ENCODE measurements around the gene IVL. TPM values are rescaled to one million over a fixed set of nuclear protein-coding genes. Genes with fewer than 3 reads are reported as not detected.

IVL gene
- total RNA-seq, 1 donor from 2014 or later = 169 TPM

DNA sequence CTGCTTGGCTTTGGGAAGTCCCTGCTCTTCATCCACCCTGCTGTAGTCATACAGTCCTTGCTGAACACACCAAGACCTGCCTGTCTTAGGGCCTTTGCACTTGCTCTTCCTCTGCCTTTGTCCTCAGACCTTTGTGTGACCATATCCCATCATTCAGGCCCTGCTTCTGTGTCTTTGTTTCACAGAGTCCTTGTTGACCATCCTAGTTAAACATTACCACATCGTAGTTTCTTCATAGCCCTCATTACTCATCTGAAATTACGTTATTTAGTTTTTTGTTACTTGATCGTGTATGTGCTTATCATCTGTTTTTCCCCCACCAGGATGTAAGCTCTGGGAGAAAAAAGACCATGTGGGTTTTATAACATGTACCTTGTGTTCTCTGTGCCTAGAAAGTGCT lies 20.3 kb downstream of the IVL start:
- no peaks in the 10 kb centered on the region for H3K27me3 ChIP-seq
- intact Hi-C loops (cut with DNase I) = no loop called here
- no peak for TF ChIP-seq POLR2AphosphoS5 (IDR thresholded peaks at IDR 0.05; ENCODE audit: insufficient read depth in 1 of 2, low read depth in 1 of 2)
- no peak for TF ChIP-seq POLR2A (IDR thresholded peaks at IDR 0.05)
- TF ChIP-seq, protein P1, sequence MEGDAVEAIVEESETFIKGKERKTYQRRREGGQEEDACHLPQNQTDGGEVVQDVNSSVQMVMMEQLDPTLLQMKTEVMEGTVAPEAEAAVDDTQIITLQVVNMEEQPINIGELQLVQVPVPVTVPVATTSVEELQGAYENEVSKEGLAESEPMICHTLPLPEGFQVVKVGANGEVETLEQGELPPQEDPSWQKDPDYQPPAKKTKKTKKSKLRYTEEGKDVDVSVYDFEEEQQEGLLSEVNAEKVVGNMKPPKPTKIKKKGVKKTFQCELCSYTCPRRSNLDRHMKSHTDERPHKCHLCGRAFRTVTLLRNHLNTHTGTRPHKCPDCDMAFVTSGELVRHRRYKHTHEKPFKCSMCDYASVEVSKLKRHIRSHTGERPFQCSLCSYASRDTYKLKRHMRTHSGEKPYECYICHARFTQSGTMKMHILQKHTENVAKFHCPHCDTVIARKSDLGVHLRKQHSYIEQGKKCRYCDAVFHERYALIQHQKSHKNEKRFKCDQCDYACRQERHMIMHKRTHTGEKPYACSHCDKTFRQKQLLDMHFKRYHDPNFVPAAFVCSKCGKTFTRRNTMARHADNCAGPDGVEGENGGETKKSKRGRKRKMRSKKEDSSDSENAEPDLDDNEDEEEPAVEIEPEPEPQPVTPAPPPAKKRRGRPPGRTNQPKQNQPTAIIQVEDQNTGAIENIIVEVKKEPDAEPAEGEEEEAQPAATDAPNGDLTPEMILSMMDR (IDR thresholded peaks at IDR 0.05) = no peak
- no peaks in the 10 kb centered on the region for H3K36me3 ChIP-seq
- no peaks in the 10 kb centered on the region for H3K4me1 ChIP-seq
- no peak for DNase-seq (ENCODE audit: extremely low spot score in 2 of 2)
- H3K9me3 ChIP-seq = no peaks in the 10 kb centered on the region
- no peak overlapping the region for H3K27ac ChIP-seq
- no peak overlapping the region for H3K4me3 ChIP-seq

DNA sequence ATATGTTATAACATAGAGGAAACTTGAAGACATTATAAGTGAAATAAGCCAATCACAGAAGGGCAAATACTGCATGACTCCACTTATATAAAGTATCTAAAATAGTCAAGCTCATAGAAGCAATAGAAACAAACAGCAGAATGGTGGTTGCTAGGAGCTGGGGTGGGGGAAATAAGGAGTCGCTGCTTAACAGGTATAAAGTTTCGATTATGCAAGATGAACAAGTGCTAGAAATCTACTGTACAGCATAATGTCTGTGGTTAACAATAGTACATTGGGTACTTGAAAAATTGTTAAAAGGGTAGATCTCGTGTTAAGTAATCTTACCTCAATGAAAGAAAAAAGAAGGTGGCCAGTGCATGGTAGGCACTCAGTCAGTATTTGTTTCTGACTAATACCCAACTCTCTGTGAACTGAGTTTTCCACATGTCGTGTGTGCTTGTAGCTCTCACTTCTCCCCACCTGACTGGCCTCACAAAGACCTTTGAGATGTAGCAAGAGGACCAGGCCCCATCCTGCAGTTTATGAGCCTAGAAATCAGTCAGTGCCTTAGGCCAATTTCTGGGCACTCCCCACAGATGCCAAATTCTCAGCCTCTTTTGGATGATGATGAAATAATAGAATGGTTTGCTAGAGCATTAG lies 23.9 kb downstream of the IVL start:
- Histone ChIP-seq H3K27me3 (no peaks in the 10 kb centered on the region), H3K4me1 (no peaks in the 10 kb centered on the region), H3K27ac (no peak overlapping the region), H3K4me3 (no peak overlapping the region), H3K9me3 (no peaks in the 10 kb centered on the region), H3K36me3 (no peaks in the 10 kb centered on the region)
- DNase-seq (ENCODE audit: extremely low spot score in 2 of 2) = no peak
- intact Hi-C loops (cut with DNase I) = no loop called here
- TF ChIP-seq POLR2AphosphoS5 (IDR thresholded peaks at IDR 0.05; ENCODE audit: insufficient read depth in 1 of 2, low read depth in 1 of 2) (no peak), POLR2A (IDR thresholded peaks at IDR 0.05) (no peak)
- TF ChIP-seq, protein P1 (IDR thresholded peaks at IDR 0.05) = no peak

DNA sequence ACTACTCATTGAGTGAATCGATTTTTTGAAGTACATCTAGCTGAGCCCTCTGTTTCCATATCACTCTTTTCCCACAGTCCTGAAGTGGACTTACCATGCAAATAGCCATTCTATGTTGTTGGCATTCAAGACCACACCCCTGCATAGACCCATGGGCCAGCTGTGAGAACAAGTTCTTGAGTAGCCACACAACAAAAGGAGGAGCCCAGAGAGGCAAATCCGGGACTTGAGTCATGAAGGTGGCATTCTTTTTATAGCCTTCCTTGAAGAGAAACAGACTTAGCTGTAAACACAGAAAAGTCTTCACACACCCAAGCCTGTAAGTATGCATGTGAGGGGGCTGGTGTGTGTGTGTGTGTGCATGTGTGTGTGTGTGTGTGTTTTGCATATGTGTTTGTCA lies 24.9 kb downstream of the IVL start:
- H3K9me3 ChIP-seq = no peaks in the 10 kb centered on the region
- TF ChIP-seq POLR2A (IDR thresholded peaks at IDR 0.05) (no peak), POLR2AphosphoS5 (IDR thresholded peaks at IDR 0.05; ENCODE audit: insufficient read depth in 1 of 2, low read depth in 1 of 2) (no peak)
- TF ChIP-seq, protein P1 (IDR thresholded peaks at IDR 0.05) = no peak
- H3K4me1 ChIP-seq = no peaks in the 10 kb centered on the region
- intact Hi-C loops (cut with DNase I) = no loop called here
- H3K27ac ChIP-seq = no peak overlapping the region
- H3K27me3 ChIP-seq = no peaks in the 10 kb centered on the region
- H3K36me3 ChIP-seq = no peaks in the 10 kb centered on the region
- DNase-seq (ENCODE audit: extremely low spot score in 2 of 2) = no peak
- H3K4me3 ChIP-seq = no peak overlapping the region

DNA sequence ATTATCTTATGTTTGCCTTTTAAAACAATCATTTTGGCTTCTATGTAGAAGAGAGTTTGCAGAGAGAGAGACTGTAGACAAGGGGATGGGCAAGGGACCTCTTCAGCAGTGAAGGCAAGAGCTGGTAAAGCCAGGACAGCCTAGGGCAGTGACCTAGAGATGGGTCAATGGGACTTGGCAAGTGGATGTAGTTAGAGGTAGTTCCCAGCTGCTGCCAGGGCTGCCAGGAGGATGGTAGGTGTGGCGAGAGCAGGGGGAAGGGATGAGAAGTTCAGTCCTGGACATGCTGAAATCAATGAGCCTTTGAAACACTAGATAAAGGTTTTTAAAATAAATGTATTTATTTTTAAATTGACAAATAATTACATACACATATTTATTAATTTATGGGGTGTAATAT lies 32.3 kb downstream of the IVL start:
- TF ChIP-seq, protein P1 (IDR thresholded peaks at IDR 0.05) = no peak
- TF ChIP-seq POLR2AphosphoS5 (IDR thresholded peaks at IDR 0.05; ENCODE audit: insufficient read depth in 1 of 2, low read depth in 1 of 2) (no peak), POLR2A (IDR thresholded peaks at IDR 0.05) (no peak)
- no peak overlapping the region for H3K27ac ChIP-seq
- intact Hi-C loops (cut with DNase I) = no loop called here

DNA sequence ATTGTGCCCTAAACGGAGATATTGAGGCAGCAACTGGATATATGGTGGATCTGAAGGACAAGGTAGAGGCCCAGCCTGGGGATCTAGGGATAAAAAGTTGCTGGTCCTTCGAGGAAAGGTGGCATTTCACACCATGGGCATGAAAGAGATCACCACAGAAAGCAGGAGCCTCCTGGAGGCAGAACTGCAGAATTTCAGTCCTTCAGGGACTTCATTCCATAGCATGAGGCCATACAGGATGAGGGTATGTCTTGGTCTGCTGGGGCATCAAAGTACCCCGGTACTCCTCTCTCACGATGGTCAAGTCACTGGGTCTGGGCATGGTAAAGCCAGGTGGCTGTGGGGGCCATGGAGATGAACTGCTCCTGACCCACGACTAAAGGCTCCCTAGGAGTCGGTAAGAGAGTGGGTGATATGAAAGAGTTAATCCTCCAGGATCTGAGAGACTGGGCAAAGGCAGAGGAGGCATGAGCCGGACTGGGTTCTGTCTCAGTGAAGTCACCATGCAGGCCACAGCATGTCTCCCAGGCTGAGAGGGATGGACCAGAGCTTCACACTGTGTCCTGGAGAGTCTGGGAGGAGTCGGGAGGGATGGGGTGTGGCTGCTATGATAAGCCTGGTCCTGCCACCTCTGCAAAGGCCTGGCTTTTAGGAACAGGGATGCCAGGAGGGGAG lies 32.8 kb downstream of the IVL start:
- Histone ChIP-seq H3K27me3 (no peaks in the 10 kb centered on the region), H3K36me3 (no peaks in the 10 kb centered on the region), H3K9me3 (no peaks in the 10 kb centered on the region), H3K4me1 (no peaks in the 10 kb centered on the region), H3K27ac (no peak overlapping the region), H3K4me3 (no peak overlapping the region)
- peak in 1 of 2 donors; percentile 79 for DNase-seq (ENCODE audit: extremely low spot score in 2 of 2)
- intact Hi-C loops (cut with DNase I) = no loop called here
- peak in 1 of 2 donors; percentile 52 for TF ChIP-seq POLR2AphosphoS5 (IDR thresholded peaks at IDR 0.05; ENCODE audit: insufficient read depth in 1 of 2, low read depth in 1 of 2)
- TF ChIP-seq POLR2A (IDR thresholded peaks at IDR 0.05) = no peak

More for the DNA sequence above, 32.3 kb downstream of the IVL start:
- DNase-seq (ENCODE audit: extremely low spot score in 2 of 2) = peak in 1 of 2 donors; percentile 42
- H3K4me3 ChIP-seq = no peak overlapping the region
- H3K36me3 ChIP-seq = no peaks in the 10 kb centered on the region
- no peaks in the 10 kb centered on the region for H3K4me1 ChIP-seq
- H3K27me3 ChIP-seq = no peaks in the 10 kb centered on the region
- no peaks in the 10 kb centered on the region for H3K9me3 ChIP-seq

Data from vagina (tissue), 2 donors.